ENCODE results near the gene RPS5. TPM values are rescaled to one million over a fixed set of nuclear protein-coding genes. Genes with fewer than 3 reads are reported as not detected.

The RPS5 gene
- total and polyA plus RNA-seq, 9 of the 15 experiments (the other 6 are each of a cell fraction or from before 2014, with no cell fraction given), result 1,228 to 3,570 (median 2,484) TPM

DNA sequence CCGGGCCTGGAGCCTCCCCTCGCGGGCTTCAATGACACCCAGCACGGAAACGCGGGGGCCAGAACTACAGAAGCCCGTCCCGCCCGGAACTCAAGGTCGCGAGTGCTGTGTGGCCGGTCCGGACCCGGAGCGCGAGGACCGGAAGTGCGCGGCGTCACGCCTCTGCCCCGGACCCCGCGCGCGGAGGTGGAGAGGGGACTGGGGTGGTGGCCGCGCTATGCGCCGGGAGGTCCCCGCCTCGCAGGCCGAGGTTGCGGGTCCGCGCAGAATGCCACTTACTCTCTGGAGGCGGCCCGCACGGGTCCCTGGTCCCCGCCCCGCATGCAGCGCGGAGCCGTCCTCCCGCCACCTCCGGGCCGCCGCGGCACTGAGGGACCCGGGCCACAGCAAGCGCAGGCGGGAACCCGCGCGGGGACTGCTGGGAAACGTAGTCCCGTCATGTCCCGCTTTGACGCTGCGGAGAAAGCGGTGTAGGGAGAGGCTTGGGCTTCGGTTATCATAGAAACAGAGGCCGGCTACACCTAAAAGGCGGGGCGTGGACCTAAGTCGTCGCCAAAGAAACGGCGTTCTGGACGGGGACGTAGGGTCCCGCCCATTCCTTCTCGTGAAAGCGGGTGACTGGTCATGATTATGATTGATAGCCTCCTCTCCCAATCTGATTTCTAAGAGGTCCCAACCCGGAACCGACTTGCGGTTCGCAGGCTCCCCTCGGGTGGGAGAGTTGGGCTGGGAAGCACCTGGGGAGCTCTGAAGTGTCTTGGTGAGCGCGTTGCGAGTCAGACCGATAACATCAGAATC, 6.2 kb upstream of the RPS5 start, which contains the start of gene ZNF837 (continued):
- TF ChIP-seq, protein P1, sequence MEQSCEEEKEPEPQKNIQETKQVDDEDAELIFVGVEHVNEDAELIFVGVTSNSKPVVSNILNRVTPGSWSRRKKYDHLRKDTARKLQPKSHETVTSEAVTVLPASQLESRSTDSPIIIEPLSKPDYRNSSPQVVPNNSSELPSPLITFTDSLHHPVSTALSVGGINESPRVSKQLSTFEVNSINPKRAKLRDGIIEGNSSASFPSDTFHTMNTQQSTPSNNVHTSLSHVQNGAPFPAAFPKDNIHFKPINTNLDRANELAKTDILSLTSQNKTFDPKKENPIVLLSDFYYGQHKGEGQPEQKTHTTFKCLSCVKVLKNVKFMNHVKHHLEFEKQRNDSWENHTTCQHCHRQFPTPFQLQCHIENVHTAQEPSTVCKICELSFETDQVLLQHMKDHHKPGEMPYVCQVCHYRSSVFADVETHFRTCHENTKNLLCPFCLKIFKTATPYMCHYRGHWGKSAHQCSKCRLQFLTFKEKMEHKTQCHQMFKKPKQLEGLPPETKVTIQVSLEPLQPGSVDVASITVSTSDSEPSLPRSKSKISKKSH (CRISPR knock-in tag; IDR thresholded peaks at IDR 0.05), result no peak
- TF ChIP-seq, protein P2, sequence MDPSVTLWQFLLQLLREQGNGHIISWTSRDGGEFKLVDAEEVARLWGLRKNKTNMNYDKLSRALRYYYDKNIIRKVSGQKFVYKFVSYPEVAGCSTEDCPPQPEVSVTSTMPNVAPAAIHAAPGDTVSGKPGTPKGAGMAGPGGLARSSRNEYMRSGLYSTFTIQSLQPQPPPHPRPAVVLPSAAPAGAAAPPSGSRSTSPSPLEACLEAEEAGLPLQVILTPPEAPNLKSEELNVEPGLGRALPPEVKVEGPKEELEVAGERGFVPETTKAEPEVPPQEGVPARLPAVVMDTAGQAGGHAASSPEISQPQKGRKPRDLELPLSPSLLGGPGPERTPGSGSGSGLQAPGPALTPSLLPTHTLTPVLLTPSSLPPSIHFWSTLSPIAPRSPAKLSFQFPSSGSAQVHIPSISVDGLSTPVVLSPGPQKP (CRISPR knock-in tag; IDR thresholded peaks at IDR 0.05), result no peak
- TF ChIP-seq CEBPB (tag; IDR thresholded peaks at IDR 0.05) (no peak), CBX1 (IDR thresholded peaks at IDR 0.05; ENCODE audit: low read depth) (peak; percentile 93), ZNF77 (CRISPR knock-in tag; IDR thresholded peaks at IDR 0.05) (no peak), MEF2D (tag; conservative IDR thresholded peaks at IDR 0.05; ENCODE audit: low read depth) (no peak), BRF1 (IDR thresholded peaks at IDR 0.05; ENCODE audit: borderline replicate concordance, extremely low read depth, insufficient read length) (no peak), NRF1 (conservative IDR thresholded peaks at IDR 0.05 in 1 of 2, IDR thresholded peaks at IDR 0.05 in 1 of 2) (peak; percentile 87 to 89), ZNF696 (CRISPR knock-in tag; conservative IDR thresholded peaks at IDR 0.05) (no peak), ZNF79 (CRISPR knock-in tag; IDR thresholded peaks at IDR 0.05; ENCODE audit: low read depth) (no peak), NR4A1 (CRISPR knock-in tag; IDR thresholded peaks at IDR 0.05) (peak; percentile 71; the same call in 1 of the 2 replicates), NR4A1 (tag; IDR thresholded peaks at IDR 0.05) (peak; percentile 86), PTTG1 (tag; IDR thresholded peaks at IDR 0.05; ENCODE audit: low read depth) (no peak)
- TF ChIP-seq, protein P3, sequence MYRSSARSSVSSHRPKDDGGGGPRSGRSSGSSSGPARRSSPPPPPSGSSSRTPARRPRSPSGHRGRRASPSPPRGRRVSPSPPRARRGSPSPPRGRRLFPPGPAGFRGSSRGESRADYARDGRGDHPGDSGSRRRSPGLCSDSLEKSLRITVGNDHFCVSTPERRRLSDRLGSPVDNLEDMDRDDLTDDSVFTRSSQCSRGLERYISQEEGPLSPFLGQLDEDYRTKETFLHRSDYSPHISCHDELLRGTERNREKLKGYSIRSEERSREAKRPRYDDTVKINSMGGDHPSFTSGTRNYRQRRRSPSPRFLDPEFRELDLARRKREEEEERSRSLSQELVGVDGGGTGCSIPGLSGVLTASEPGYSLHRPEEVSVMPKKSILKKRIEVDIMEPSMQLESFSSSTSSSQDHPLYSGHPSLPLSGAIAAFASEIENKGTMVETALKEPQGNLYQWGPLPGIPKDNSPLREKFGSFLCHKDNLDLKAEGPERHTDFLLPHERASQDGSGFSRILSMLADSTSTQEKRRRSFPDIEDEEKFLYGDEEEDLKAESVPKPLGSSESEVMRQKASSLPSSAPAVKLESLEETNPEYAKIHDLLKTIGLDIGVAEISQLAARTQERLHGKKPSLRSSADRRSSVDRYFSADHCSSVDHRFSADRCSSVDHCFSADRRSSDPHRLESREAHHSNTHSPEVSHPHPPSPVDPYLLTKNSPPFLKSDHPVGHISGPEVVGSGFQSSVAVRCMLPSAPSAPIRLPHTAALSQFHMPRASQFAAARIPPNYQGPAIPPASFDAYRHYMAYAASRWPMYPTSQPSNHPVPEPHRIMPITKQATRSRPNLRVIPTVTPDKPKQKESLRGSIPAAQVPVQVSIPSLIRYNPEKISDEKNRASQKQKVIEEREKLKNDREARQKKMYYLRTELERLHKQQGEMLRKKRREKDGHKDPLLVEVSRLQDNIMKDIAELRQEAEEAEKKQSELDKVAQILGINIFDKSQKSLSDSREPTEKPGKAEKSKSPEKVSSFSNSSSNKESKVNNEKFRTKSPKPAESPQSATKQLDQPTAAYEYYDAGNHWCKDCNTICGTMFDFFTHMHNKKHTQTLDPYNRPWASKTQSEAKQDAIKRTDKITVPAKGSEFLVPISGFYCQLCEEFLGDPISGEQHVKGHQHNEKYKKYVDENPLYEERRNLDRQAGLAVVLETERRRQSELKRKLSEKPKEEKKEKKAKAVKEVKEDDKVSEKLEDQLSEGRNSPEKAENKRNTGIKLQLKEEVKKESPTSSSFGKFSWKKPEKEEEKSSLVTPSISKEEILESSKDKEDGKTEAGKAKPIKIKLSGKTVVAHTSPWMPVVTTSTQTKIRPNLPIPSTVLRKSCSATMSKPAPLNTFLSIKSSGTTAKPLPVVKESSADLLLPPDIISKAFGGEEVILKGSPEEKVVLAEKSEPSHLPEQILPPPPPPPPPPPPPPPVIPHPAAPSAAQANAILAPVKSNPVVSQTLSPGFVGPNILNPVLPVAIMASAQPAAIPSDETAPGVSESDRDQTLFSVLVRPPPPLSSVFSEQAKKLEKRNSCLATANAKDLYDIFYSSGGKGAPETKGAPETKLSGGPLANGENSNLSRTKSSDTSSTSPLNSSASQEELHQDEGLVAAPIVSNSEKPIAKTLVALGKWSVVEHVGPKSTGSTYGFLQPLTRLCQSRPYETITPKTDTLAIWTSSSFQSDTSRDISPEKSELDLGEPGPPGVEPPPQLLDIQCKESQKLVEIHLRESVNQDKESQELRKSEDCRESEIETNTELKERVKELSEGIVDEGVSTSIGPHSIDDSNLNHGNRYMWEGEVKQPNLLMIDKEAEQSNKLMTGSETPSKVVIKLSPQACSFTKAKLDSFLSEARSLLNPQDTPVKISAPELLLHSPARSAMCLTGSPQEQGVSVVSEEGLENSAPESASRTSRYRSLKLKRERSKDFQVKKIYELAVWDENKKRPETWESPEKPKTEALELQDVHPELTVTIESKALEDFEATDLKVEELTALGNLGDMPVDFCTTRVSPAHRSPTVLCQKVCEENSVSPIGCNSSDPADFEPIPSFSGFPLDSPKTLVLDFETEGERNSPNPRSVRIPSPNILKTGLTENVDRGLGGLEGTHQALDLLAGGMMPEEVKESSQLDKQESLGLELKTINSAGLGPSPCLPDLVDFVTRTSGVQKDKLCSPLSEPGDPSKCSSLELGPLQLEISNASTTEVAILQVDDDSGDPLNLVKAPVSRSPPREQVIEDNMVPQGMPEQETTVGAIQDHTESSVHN (IDR thresholded peaks at IDR 0.05; ENCODE audit: borderline replicate concordance in 1 of 2, low read depth in 1 of 2), result no peak
- TF ChIP-seq, protein P4, sequence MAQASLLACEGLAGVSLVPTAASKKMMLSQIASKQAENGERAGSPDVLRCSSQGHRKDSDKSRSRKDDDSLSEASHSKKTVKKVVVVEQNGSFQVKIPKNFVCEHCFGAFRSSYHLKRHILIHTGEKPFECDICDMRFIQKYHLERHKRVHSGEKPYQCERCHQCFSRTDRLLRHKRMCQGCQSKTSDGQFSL (CRISPR knock-in tag; IDR thresholded peaks at IDR 0.05), result no peak
- TF ChIP-seq, protein P4 (tag; IDR thresholded peaks at IDR 0.05), result no peak
